ENCODE results near the gene RASGRF1. TPM values are rescaled to one million over a fixed set of nuclear protein-coding genes. Genes with fewer than 3 reads are reported as not detected.

RASGRF1 gene
- total RNA-seq, 2 experiments from 2014 or later = not detected

DNA sequence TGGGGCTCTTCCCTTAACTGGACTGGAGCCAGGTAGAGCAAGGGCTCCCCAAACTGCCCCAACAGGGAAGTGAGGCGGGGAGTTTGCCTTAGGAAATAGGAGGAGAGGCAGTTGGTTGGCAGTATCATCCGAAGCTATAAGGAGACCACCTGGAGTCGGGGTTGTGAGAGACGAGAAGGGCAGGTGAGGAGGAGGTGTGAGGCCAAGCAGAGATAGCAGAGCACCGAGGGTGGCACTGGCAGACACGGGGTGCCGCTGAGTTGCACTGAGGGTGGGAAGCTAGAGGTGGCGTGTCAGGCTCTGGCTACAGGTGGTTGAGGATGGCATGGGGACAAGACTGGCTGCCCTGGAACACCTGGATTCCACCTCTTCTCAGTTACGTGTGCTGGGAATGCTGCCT lies 17.2 kb downstream of the RASGRF1 start:
- POLR2A ChIA-PET = no interaction called here
- H3K27ac ChIP-seq (ENCODE audit: low read depth in 1 of 2, low read length in 2 of 2) = no peak overlapping the region
- Mint-ChIP-seq H3K4me1 (ENCODE audit: low read depth) (no peaks in the 10 kb centered on the region), H3K27me3 (peaks cover 9% of the 10 kb centered on the region), H3K9me3 (no peaks in the 10 kb centered on the region), H3K27ac (no peak overlapping the region), H3K36me3 (ENCODE audit: low read depth) (no peaks in the 10 kb centered on the region), H3K4me3 (no peak overlapping the region)
- TF ChIP-seq, protein P1, sequence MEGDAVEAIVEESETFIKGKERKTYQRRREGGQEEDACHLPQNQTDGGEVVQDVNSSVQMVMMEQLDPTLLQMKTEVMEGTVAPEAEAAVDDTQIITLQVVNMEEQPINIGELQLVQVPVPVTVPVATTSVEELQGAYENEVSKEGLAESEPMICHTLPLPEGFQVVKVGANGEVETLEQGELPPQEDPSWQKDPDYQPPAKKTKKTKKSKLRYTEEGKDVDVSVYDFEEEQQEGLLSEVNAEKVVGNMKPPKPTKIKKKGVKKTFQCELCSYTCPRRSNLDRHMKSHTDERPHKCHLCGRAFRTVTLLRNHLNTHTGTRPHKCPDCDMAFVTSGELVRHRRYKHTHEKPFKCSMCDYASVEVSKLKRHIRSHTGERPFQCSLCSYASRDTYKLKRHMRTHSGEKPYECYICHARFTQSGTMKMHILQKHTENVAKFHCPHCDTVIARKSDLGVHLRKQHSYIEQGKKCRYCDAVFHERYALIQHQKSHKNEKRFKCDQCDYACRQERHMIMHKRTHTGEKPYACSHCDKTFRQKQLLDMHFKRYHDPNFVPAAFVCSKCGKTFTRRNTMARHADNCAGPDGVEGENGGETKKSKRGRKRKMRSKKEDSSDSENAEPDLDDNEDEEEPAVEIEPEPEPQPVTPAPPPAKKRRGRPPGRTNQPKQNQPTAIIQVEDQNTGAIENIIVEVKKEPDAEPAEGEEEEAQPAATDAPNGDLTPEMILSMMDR (IDR thresholded peaks at IDR 0.05) = no peak
- H3K36me3 ChIP-seq (ENCODE audit: insufficient read depth, low read length) = no peaks in the 10 kb centered on the region
- H3K27me3 ChIP-seq (ENCODE audit: control insufficient read depth in 1 of 2, insufficient read depth in 2 of 2, low read length in 2 of 2) = peaks cover 0 to 2% of the 10 kb centered on the region in 2 experiments
- DNase-seq = no peak
- CTCF ChIA-PET = no interaction called here
- no peaks in the 10 kb centered on the region for H3K9me3 ChIP-seq (ENCODE audit: control insufficient read depth in 1 of 2, insufficient read depth in 1 of 2, low read length in 2 of 2)
- intact Hi-C loops (cut with DNase I, micrococcal nuclease) = no loop called here
- ATAC-seq (ENCODE audit: poor library complexity) = no peak
- H3K4me1 ChIP-seq (ENCODE audit: insufficient read depth, low read length) = no peaks in the 10 kb centered on the region
- H3K4me3 ChIP-seq (ENCODE audit: low read length) = no peak overlapping the region

DNA sequence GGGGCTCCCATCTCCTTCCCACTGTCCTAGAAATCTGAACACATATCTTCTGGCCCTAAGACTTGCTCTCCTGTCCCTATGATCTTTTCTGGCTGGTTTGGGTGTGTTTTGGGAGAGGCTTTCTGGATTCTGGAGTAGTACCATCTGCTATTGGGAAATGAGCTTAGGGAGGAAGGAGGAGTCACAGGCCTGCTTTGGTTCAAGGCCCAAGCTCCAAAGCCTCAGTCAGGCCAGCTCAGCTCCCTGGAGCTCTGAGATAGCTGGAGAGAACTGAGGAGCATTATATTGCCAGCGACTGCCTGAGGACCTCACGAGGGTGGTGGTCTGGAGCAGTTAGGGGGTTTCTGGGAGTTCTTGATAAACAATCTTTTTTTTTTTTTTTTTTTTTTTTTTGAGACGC lies 18.7 kb downstream of the RASGRF1 start:
- Mint-ChIP-seq H3K4me3 (no peak overlapping the region), H3K36me3 (ENCODE audit: low read depth) (no peaks in the 10 kb centered on the region), H3K4me1 (ENCODE audit: low read depth) (no peaks in the 10 kb centered on the region), H3K27me3 (peaks cover 5% of the 10 kb centered on the region), H3K9me3 (no peaks in the 10 kb centered on the region), H3K27ac (no peak overlapping the region)
- TF ChIP-seq, protein P1 (IDR thresholded peaks at IDR 0.05) = no peak
- H3K36me3 ChIP-seq (ENCODE audit: insufficient read depth, low read length) = no peaks in the 10 kb centered on the region
- no peak overlapping the region for H3K4me3 ChIP-seq (ENCODE audit: low read length)
- CTCF ChIA-PET = no interaction called here
- no peaks in the 10 kb centered on the region for H3K9me3 ChIP-seq (ENCODE audit: control insufficient read depth in 1 of 2, insufficient read depth in 1 of 2, low read length in 2 of 2)
- intact Hi-C loops (cut with DNase I, micrococcal nuclease) = no loop called here
- H3K27me3 ChIP-seq (ENCODE audit: control insufficient read depth in 1 of 2, insufficient read depth in 2 of 2, low read length in 2 of 2) = peaks cover 0 to 2% of the 10 kb centered on the region in 2 experiments
- H3K4me1 ChIP-seq (ENCODE audit: insufficient read depth, low read length) = no peaks in the 10 kb centered on the region
- ATAC-seq (ENCODE audit: poor library complexity) (no peak), DNase-seq (no peak)
- H3K27ac ChIP-seq (ENCODE audit: low read depth in 1 of 2, low read length in 2 of 2) = no peak overlapping the region
- POLR2A ChIA-PET = no interaction called here

DNA sequence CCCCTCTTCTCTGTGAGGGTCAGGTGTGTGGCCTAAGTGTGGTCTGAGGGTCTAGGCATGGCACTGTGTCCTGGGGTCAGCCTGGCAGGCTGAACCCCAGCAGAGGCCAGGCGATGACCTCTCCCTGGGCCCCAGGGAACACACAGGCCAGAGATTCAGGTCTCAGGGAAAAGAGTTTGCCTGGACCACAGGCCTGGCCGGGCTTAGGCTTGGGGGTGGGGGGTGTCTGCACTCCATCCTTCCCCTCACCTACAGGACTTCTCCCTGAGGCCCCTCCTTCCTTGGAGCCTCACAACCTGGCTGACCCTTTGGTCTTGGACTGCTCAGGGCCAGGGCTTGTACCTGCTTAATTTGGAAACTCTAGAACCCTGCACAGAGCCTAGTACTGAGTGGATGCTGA lies 21.8 kb downstream of the RASGRF1 start:
- ATAC-seq (ENCODE audit: poor library complexity) (no peak), DNase-seq (no peak)
- no peaks in the 10 kb centered on the region for H3K4me1 Mint-ChIP-seq (ENCODE audit: low read depth)
- peaks cover 0 to 2% of the 10 kb centered on the region in 2 experiments for H3K27me3 ChIP-seq (ENCODE audit: control insufficient read depth in 1 of 2, insufficient read depth in 2 of 2, low read length in 2 of 2)
- H3K27me3 Mint-ChIP-seq = no peaks in the 10 kb centered on the region
- H3K27ac Mint-ChIP-seq = no peak overlapping the region
- H3K4me1 ChIP-seq (ENCODE audit: insufficient read depth, low read length) = no peaks in the 10 kb centered on the region
- intact Hi-C loops (cut with DNase I, micrococcal nuclease) = no loop called here
- no peaks in the 10 kb centered on the region for H3K36me3 Mint-ChIP-seq (ENCODE audit: low read depth)
- ChIA-PET CTCF (no interaction called here), POLR2A (no interaction called here)
- H3K9me3 Mint-ChIP-seq = no peaks in the 10 kb centered on the region
- no peak overlapping the region for H3K4me3 ChIP-seq (ENCODE audit: low read length)
- H3K9me3 ChIP-seq (ENCODE audit: control insufficient read depth in 1 of 2, insufficient read depth in 1 of 2, low read length in 2 of 2) = no peaks in the 10 kb centered on the region
- no peak overlapping the region for H3K4me3 Mint-ChIP-seq
- no peaks in the 10 kb centered on the region for H3K36me3 ChIP-seq (ENCODE audit: insufficient read depth, low read length)
- TF ChIP-seq, protein P1 (IDR thresholded peaks at IDR 0.05) = no peak
- H3K27ac ChIP-seq (ENCODE audit: low read depth in 1 of 2, low read length in 2 of 2) = no peak overlapping the region
